Endothelial cell of umbilical vein (primary cell): ENCODE results near the gene RNU5D-1. TPM values are rescaled to one million over a fixed set of nuclear protein-coding genes. Genes with fewer than 3 reads are reported as not detected.

Experiments used
- BruUV-seq: library from RNA; stranded (reverse); fragments of 400-500 nt; replicated peaks from 2 replicates; lab custom pipeline; 2021; lab: Mats Ljungman, UMichigan
- CTCF ChIA-PET: fragments of 300-600, 350-600 bp; sonication (Branson Sonifier 250); formaldehyde crosslinking; loops from one replicate; lab custom pipeline; 2021; ENCODE audit warnings: antibody characterized with exemption, inconsistent platforms; lab: Charles Lee
- POLR2A ChIA-PET: fragments of 300-600, 350-600 bp; sonication (Branson Sonifier 250); formaldehyde crosslinking; loops from one replicate; lab custom pipeline; 2021; ENCODE audit warnings: antibody characterized with exemption, inconsistent platforms; lab: Charles Lee
- DNase-seq: peaks from one replicate; pipeline ENCODE4 v3.0.0-alpha.2; 2011; ENCODE audit warnings: low read depth, low spot score
- FAIRE-seq: peaks from 2 replicates; lab custom pipeline; 2011; peaks lifted over from hg19 to GRCh38; lab: Jason Lieb, UNC
- H2AFZ ChIP-seq: 2 replicates; pipeline ENCODE4 v1.6.0; 2012; ENCODE audit warnings: low read depth, low read length, control low read depth, inconsistent platforms
- H3K27ac ChIP-seq: 2 replicates; pipeline ENCODE4 v1.5.1; 2011; ENCODE audit warnings: low read depth, mild to moderate bottlenecking, control low read depth, low read length, moderate library complexity; ENCODE audit not compliant: insufficient read depth
- H3K27me3 ChIP-seq, 2 experiments: 2 replicates each; pipeline versions ENCODE4 v1.6.0 to v1.6.1; 2011; ENCODE audit warnings: low read length in 2 of 2, mixed read lengths in 1 of 2; ENCODE audit not compliant: control insufficient read depth in 2 of 2, insufficient read depth in 2 of 2
- H3K36me3 ChIP-seq, 2 experiments: 2 replicates in 1 of 2; 3 replicates in 1 of 2; pipeline ENCODE4 v1.5.1; 2011; ENCODE audit warnings: low read length in 2 of 2, mild to moderate bottlenecking in 1 of 2, moderate library complexity in 1 of 2; ENCODE audit not compliant: control insufficient read depth in 2 of 2, insufficient read depth in 2 of 2; ENCODE audit errors: extremely low read depth in 1 of 2
- H3K4me1 ChIP-seq: 3 replicates; pipeline ENCODE4 v1.5.1; 2011; ENCODE audit warnings: mild to moderate bottlenecking, low read length; ENCODE audit not compliant: control insufficient read depth, insufficient read depth; ENCODE audit errors: extremely low read depth
- H3K4me2 ChIP-seq: 2 replicates; pipeline ENCODE4 v1.6.1; 2011; ENCODE audit warnings: low read length, control low read depth, mixed read lengths; ENCODE audit not compliant: insufficient read depth
- H3K4me3 ChIP-seq, 3 experiments: fragments of 200-600 bp in 1 of 3; sonication (generic), shearing (Covaris generic) in 1 of 3; replicated peaks in 1 of 3; 2 replicates each; pipeline ENCODE4 v1.5.1; 2011 to 2016; ENCODE audit warnings: control low read depth in 3 of 3, low read length in 3 of 3, mild to moderate bottlenecking in 2 of 3, inconsistent platforms in 1 of 3, low read depth in 1 of 3, moderate library complexity in 1 of 3; ENCODE audit not compliant: insufficient read depth in 1 of 3
- H3K79me2 ChIP-seq: 2 replicates; pipeline ENCODE4 v1.6.0; 2012; ENCODE audit warnings: low read length, inconsistent platforms; ENCODE audit not compliant: control insufficient read depth, insufficient read depth
- H3K9ac ChIP-seq: replicated peaks from 2 replicates; pipeline ENCODE3; 2011; ENCODE audit warnings: low read length, control low read depth; ENCODE audit not compliant: insufficient read depth; ENCODE audit errors: extremely low read depth
- H3K9me1 ChIP-seq: replicated peaks from 3 replicates; pipeline ENCODE4 v1.6.0; 2011; ENCODE audit warnings: mild to moderate bottlenecking, low read length; ENCODE audit not compliant: control insufficient read depth, insufficient read depth; ENCODE audit errors: extremely low read depth
- H3K9me3 ChIP-seq: replicated peaks from 2 replicates; pipeline ENCODE4 v1.5.1; 2012; ENCODE audit warnings: low read length, inconsistent platforms; ENCODE audit not compliant: control insufficient read depth, insufficient read depth
- H4K20me1 ChIP-seq: replicated peaks from 2 replicates; pipeline ENCODE3; 2011; ENCODE audit warnings: mild to moderate bottlenecking, low read length; ENCODE audit not compliant: control insufficient read depth, insufficient read depth; ENCODE audit errors: extremely low read depth
- CTCF ChIP-seq, 2 donors: IDR thresholded peaks; 1 replicate in 1 of 2; 2 replicates in 1 of 2; pipeline ENCODE4 v1.5.1; 2011; ENCODE audit warnings: low read length in 2 of 2, mild to moderate bottlenecking in 2 of 2, moderate library complexity in 2 of 2, control low read depth in 1 of 2, inconsistent platforms in 1 of 2, low read depth in 1 of 2; ENCODE audit not compliant: insufficient read depth in 1 of 2; ENCODE audit errors: extremely low read depth in 1 of 2
- EZH2 ChIP-seq: IDR thresholded peaks from 2 replicates; pipeline ENCODE4 v1.6.1; 2012; ENCODE audit warnings: borderline replicate concordance, low read depth, mild to moderate bottlenecking, moderate library complexity, low read length, inconsistent platforms; ENCODE audit not compliant: severe bottlenecking
- FOS ChIP-seq: IDR thresholded peaks from 2 replicates; pipeline ENCODE4 v1.6.1; 2011; ENCODE audit warnings: mild to moderate bottlenecking, low read length, moderate library complexity, borderline replicate concordance; ENCODE audit not compliant: insufficient read depth
- GATA2 ChIP-seq: IDR thresholded peaks from 2 replicates; pipeline ENCODE4 v1.7.0; 2011; ENCODE audit warnings: low read depth, mild to moderate bottlenecking, moderate library complexity, mixed read lengths, low read length; ENCODE audit not compliant: insufficient read length, insufficient read depth
- JUN ChIP-seq: IDR thresholded peaks from 2 replicates; pipeline ENCODE4 v1.6.1; 2011; ENCODE audit warnings: borderline replicate concordance, low read depth; ENCODE audit not compliant: insufficient read length, insufficient read depth
- MAX ChIP-seq: IDR thresholded peaks from 2 replicates; pipeline ENCODE4 v1.6.1; 2011; ENCODE audit not compliant: insufficient read depth, insufficient read length
- MYC ChIP-seq: IDR thresholded peaks from one replicate; pipeline ENCODE4 v1.6.1; 2011; ENCODE audit warnings: mild to moderate bottlenecking, low read depth, low read length
- POLR2A ChIP-seq: IDR thresholded peaks from 2 replicates; pipeline ENCODE4 v1.6.1; 2012; ENCODE audit warnings: low read depth, mild to moderate bottlenecking, control low read depth, low read length
- POLR2AphosphoS5 ChIP-seq: IDR thresholded peaks from 2 replicates; pipeline ENCODE4 v1.6.1; 2012; ENCODE audit warnings: low read depth, mild to moderate bottlenecking, control low read depth, low read length, moderate library complexity; ENCODE audit not compliant: insufficient read depth
- dilution Hi-C: fragments of 300-500 bp; cut with MboI; formaldehyde crosslinking; loops from one replicate; pipeline ENCODE4 v1.15.0; 2019; ENCODE audit warnings: low sequenced_read_pairs; ENCODE audit not compliant: extremely low pct_ligation_motif_present
- intact Hi-C: fragments of 100-400 bp; cut with micrococcal nuclease; formaldehyde crosslinking; loops from one replicate; pipeline ENCODE4 v1.10.0; 2022
- polyA plus RNA-seq, 4 experiments: library from polyadenylated mRNA; depleted of rRNA in 3 of 4; stranded (reverse) in 3 of 4; unstranded in 1 of 4; fragments of >200 nt; gene quantifications; 2 replicates each; pipeline versions ENCODE4 v1.2.1 to v1.2.3, GENCODE V29; 2011 to 2012; ENCODE audit warnings: missing spikeins in 1 of 4
- total RNA-seq: library from RNA; stranded (reverse); gene quantifications from 2 replicates; pipeline ENCODE4 v1.2.3, GENCODE V29; 2021

RNU5D-1 gene
- total and polyA plus RNA-seq, 2 donors (not counting 3 experiments of a cell fraction or from before 2014, with no cell fraction given) = not detected

- Histone ChIP-seq H3K79me2 (no peaks in the 10 kb centered on the region), H4K20me1 (no peaks in the 10 kb centered on the region), H3K9me1 (no peaks in the 10 kb centered on the region), H3K9me3 (no peaks in the 10 kb centered on the region), H3K4me1 (peaks cover 2% of the 10 kb centered on the region), H3K4me2 (no peak overlapping the region), H3K27me3 (peaks cover 0 to 4% of the 10 kb centered on the region in 2 experiments), H2AFZ (no peak overlapping the region), H3K4me3 (no peak overlapping the region), H3K9ac (no peak overlapping the region), H3K36me3 (no peaks in the 10 kb centered on the region), H3K27ac (no peak overlapping the region)
- ChIA-PET CTCF (interaction anchor here (1.4 kb wide), 1 partner anchor 29 kb away, joined by 3 read pairs; no protein-coding TSS in a partner anchor), POLR2A (no interaction called here)
- FAIRE-seq (no peak), DNase-seq (no peak)
- TF ChIP-seq POLR2A (no peak), MYC (no peak), POLR2AphosphoS5 (no peak), JUN (no peak), MAX (no peak), EZH2 (no peak), FOS (no peak), GATA2 (no peak), CTCF (IDR thresholded peaks at IDR 0.05; ENCODE audit: extremely low read depth in 1 of 2, insufficient read depth in 1 of 2, low read depth in 1 of 2, low read length in 2 of 2) (no peak)
- dilution Hi-C loops (no loop called here), intact Hi-C loops (loop anchor here (5.0 kb wide), 1 partner anchor 279 kb away; the partner anchor contains the start of genes HECTD3 and UROD)
- BruUV-seq = no TSS peak
Measured at GRCh38 chr1:44733784-44734183, 2.8 kb upstream of the RNU5D-1 start.
